ENCODE data around the gene LYPLA2. TPM values are rescaled to one million over a fixed set of nuclear protein-coding genes. Genes with fewer than 3 reads are reported as not detected.
A peak's percentile ranks its signal among the peaks of the same experiment; 100 is the strongest.
"Not testable (repeated sequence)": the region's sequence is repeated elsewhere in the genome, so short reads cannot be mapped to it uniquely, and the experiment has no call there.

The LYPLA2 gene
- total RNA-seq, 1 donor from 2014 or later, result 17.1 TPM

DNA sequence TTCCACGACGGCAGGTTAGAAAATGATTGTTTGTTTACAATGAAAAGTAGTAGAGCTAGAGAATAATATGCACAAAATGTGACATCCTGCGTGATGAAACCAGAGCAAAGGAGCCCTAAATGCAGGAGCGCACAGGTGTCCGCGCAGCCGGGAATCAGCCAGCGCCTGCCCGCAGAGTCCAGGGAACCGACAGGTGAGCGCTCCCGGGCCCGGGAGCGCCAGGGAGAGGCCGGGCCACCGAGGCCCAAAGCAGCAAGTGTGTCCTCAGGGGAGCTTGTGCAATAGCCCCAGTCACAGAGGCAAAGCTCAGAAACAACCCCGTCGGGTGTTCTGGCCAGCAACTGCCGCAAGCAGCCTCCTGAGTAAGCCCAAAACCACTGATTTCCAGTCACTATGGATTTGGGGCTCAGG is 10.4 kb downstream of the LYPLA2 start:
- DNase-seq, result no peak

DNA sequence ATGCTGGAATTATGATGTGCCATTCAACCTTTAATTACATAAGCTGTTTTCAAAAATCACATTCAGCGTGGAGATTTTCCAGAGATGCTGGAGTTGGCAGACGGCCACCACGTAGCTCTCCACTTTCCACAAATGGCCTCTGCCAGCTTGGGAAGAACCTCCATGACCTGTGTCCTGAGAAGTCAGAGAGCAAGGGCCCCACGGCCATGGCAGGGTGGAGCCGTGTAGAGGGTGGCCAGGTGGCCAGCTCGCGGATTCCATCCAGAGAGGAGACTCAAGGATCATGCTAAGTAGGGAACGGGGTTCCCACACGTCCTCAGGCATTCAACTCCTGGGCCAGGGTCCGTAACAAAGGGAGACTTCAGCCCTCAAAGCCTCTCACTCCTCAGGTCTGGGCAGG is 10.9 kb downstream of the LYPLA2 start:
- DNase-seq, result peak; percentile 21

DNA sequence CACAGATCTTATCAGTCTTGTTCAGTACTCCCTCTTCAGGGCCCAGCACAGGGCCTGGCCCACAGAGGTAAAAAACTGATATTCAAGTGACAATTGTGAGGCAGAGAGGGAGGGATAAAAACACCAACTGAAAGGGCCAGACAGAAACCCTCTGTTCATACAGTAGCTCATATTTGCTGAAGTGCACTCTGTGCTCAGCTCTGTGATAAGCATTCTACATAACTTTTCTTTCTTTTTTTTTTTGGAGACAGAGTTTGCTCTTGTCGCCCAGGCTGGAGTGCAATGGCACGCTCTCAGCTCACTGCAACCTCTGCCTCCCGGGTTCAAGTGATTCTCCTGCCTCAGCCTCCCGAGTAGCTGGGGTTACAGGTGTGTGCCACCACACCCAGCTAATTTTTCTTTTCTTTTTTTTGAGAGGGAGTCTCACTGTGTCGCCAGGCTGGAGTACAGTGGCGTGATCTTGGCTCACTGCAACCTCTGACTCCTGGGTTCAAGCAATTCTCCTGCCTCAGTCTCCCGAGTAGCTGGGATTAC is 11.9 kb downstream of the LYPLA2 start:
- not testable (repeated sequence) for DNase-seq

DNA sequence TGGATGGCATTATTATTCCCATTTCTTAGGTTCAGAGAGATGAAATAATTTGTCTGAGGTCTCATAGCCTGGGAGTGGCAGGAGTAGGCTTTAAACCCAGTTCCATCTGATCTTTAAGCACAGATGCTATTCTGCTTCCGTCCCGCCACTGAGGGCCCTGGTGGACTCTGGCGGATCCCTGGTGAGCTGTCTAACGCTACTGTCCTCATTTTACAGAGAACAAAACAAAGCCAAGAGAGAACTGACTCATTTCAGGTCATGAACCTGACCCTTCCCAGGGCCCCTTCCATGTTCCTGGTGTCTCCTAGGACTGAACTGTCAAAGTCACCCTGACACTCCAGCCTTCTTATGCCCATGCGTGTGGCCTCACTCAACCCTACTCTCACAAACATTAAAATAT is 12.7 kb downstream of the LYPLA2 start:
- DNase-seq, result no peak

DNA sequence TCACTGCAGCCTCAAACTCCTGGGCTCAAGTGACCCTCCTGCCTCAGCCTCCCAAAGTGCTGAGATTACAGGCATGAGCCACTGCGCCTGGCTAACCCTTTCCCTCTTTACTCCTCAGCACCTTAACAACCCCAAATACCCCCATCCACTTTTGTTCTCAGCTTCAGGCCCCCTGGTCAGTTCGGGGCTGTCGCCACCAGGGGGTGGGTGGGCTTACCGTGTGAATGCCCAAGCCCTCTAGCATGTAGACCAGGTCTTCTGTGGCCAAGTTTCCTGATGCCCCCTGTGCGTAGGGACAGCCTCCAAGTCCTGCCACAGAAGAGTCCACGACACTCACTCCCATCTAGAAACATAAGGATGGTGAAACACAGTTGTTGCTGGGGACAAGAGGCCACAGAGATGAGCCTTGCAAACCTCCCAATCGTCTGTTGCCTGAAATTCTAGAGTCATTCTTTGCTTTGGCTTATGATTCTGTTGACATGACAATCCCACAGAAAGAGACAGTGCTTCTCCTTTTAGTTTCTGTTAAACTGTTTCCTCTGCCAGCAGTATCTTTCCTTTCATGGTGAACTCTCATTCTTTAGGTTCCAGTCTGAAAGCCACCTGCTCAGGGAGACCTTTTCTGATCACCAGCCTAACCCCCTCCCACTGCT is 13.4 kb downstream of the LYPLA2 start:
- DNase-seq, result no peak

DNA sequence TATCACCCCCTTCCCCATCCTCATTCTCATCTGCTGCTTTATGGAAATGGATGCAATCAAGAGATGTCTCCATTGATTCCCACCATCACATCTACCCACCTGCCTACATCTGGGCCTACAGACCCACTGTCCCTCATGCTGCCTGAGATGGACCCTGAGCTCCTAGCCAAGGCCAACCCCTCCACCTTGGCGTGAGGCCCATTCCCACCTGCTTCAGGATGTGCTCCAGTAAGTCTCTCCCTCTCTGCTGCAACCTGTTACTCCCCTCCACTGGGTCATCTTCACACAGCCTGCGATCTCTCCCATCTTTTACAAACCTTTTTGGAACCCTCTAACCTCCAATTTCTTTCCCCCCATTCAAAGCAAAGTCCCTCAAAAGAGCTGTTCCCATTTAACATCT is 14.1 kb downstream of the LYPLA2 start:
- no peak for DNase-seq

DNA sequence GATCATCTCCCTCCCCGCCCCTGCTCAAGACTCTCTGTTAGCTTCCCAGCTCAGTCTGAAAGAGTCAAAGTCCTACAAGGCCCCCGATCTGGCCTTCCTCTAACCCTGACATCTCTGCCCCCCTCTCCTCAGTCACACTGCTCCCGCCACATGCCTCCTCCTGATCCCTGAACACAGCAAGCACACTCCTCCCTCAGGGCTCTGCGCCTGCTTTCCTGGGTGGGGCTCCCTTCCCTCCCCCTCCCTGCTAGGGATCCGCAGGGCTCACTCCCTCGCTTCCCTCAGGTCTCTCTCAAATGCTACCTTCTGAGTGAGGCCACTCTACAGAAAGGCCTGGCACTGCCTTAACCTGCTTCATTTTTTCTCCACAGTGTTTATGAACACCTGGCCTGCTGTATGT is 15.3 kb downstream of the LYPLA2 start:
- no peak for DNase-seq

DNA sequence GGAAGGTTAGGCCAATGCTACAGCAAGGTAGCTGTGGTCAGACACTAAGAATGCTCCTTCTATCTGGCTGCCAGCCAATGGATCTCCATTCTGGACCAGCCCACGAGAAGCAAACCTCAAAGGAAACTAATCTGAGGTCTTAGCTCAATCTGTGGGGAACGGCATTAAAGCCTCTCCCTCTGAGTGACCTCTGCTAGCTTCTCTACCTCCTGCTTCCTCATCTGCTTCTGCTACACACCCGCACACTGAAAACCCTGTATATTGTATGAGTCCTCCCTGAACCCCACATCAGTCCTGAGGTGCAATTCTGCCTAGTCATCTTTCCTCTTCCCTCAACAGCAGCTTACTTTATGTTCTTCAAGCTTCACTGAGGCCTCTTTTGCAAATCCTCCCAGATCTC is 16.5 kb downstream of the LYPLA2 start:
- no peak for DNase-seq

DNA sequence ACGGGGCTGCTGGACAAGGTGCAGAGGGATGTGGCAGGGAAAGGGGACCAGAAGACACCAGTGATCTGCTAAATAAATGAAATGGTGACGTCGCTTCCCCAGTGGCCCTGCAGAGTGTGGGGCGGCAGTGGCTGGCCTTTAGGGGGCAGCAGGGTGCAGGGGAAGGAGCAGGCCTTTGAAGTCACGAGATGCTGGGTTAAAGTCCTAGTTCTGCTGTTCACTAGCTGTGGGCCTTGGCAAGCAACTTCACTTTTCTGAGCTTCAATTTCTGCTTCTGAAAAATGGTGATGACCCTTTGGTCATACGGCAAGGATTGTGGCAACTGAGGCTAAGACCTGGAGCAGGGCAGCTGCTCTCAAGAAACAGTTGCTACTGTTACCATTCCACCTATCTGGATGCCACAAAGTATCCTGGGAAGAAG is 18.8 kb downstream of the LYPLA2 start:
- DNase-seq, result peak; percentile 43

DNA sequence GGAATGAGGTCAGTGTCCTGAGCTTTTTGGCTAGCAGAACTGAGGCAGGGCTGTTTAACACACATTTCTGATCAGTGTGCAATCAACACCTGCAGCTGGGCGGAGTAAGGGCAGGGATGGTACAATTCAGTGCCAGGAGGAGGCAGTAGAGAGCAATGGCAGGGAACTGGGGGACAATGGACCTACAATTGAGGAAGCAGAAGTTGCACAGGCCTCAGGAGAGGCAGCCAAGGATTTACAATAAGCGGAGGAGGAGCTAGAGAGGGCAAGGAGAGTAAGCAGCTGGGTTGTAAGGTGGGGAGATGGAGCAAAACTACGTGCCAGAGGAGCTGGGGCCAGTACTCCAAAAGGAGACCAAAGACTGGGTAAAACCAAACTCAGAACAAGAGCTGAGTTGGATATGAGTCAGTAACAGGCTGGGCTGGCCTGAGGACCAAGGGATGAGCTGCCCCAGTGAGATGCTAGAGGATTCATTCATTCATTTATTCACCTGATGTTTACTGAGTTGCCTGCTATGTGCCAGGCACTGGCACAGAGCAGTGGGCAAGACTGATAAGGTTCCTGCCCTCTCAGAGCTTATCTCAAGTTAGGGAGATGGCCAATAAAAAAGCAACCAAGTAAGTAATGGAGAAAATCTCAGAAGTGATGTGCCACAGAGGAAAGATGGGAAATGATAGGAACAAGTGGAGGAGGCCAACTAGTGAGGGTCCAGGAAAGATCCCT is 20.0 kb downstream of the LYPLA2 start:
- DNase-seq, result peak; percentile 29

DNA sequence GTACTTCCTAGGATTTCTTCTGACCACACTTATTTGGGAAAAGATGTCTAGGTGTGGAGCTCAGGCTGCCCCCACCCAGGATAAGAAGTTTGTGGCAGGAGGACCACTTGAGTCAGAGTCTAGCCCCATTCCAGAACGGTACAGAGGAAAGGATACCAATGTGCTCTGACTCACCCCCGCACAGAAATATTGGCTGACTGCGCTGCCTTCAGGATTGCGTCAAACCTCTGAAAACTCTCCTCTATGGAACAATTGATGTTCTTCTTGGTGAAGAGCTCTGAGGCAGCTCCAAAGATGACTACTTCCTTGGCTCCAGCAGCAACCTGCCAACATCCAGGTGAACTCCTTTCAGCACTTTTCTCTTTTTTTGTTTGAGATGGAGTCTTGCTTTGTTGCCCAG is 23.1 kb downstream of the LYPLA2 start:
- no peak for DNase-seq

DNA sequence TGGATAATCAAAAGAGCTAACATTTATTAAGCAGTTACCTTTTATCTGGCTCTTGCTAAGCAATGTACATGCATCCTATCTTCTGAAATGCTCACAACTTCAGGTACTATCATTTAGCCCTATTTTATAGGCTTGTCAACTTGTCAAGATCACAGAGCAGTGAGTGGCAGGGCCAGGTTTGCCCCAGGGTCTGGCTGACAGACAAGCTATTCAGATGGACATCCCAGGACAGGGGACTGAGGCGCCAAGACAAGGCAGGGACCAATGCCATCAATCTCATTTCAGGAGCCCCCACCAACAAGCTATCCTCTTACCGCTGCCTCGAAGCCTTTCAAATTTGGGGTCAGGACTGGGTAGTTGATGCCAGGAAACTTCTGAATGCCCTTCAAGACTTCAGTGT is 25.4 kb downstream of the LYPLA2 start:
- no peak for DNase-seq

DNA sequence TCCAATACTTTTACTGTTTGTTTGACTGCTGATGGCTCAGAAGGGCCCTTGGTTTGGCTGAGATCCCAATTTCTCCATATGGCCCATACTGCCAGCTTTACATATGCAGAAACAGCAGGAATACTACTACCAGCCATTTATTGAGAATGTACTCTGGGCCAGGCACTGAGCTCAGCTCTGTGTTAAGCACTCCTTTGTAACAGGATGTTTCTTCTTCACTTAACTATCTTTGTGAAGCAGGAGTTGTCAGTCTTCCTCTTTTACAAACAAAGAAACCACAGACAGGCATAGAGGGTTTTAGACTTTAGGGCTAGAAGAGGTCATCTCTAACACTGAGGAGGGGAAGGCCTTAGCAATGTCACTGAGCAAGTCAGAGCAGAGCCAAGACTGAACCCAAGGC is 26.0 kb downstream of the LYPLA2 start:
- no peak for DNase-seq

DNA sequence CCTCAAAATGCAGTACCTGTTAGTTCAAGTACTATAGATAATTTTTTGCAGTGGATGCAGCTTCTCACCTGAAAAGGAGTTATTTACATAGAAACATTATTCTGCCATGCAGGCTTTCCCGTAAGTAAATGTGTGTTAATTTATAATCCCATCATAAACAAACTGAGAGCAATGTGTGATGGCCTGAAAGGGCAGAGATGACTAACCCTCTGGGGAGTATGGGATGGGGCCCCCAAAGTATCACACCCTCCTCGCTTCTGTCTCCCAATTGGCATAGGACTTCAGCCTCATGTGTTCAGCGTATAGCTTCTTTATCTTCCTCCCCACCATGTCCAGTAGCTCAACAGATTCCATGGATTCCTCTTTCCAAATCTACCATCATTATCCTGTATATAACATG is 26.7 kb downstream of the LYPLA2 start:
- DNase-seq, result no peak

DNA sequence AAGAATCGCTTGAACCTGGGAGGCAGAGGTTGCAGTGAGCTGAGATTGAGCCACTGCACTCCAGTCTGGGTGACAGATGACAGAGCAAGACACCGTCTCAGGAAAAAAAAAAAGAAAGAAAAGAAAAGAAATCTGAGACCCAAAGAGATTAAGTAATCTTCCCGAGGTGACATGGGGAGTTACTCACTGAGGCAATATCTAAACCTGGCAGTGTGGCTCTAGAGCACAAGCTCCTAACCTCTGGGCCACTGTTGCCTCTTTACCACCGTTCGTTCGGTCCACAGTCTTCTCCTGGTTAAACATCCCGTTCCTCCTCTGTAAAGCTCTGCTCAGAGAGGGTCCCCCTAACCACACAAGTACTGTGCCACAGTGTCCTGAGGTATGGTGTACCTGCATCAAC is 32.8 kb downstream of the LYPLA2 start:
- DNase-seq, result no peak

DNA sequence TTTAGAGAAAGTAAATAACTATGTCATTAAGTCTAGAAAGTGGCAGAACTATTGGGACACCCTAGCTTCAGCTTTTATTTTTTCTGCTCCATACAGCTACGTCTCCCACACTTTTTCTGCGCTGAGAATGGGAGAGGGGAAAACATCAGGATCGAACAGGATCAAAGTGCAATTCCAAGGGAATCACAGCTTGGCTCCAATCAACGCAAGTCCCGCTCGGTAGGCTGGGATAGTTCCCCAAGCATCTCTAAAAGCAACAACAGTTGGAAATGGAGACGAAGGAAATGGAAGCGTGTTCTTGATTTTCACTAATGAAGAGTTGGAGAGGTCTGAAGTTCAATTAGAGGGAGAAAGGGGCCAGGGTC is 33.7 kb downstream of the LYPLA2 start:
- no peak for DNase-seq

DNA sequence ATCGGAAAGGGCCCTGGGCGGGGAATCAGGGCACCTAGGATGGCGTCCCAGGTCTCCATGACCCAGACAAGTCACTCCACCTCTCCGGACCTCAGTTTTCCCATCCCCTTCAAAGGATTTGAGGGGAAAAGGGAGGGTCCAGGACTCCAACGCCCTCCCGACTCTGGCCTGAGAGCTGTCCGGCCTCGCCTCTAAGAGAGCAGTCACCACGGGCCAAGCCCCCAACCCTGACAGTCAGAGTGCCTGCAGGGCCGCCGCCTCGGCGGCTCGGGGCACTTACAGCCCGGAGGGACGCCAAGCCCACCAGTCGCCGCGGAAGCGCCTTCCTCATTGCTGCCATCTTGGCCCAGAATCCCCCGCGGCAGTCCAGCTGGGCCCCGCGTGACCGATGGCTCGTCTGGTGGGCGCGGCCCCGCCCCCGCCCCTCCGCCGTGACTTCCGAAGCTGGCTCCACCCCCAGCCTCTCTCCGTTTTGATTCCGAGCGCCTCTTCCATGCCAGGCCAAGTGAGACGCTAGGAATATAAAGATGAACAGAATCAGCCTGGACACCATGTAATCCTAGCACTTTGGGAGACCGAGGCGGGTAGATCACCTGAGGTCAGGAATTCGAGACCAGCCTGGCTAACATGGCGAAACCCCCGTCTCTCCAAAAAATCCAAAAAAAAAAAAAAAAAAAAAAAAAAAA is 34.3 kb downstream of the LYPLA2 start, which contains the start of gene HMGCL:
HMGCL (minus strand) TSS at position 354 of the 686 bp plus-strand sequence; CDS start at position 340, 14 bp downstream.
- peak; percentile 97 for DNase-seq

DNA sequence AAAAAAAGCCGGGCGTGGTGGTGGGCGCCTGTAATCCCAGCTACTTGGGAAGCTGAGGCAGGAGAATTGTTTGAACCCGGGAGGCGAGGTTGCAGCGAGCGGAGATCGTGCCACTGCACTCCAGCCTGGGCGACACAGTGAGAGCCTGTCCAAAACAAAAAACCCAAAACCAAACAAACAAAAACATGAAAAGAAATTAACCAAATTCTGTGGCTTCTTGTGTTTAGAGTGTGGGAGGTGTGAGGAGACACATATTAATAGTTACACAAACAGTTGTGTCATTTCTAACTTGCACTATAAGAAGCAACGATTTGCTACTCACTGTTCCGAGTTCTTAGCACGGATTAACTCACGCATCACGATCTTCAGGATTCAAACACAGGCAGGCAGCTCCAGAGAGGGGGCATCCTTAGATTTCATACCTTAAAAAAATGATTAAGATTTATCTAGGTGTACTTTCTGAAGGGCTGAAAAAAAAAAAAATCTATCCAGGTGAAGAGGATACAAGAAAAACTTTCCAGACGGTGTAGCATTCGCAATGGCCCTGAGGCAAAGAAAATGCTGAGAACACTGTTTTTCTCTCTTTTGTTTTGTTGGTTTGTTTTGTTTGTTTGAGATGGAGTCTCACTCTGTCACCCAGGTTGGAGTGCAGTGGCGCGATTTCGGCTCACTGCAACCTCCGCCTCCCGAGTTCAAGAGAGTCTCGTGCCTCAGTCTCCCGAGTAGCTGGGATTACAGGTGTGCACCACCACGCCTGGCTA is 35.0 kb downstream of the LYPLA2 start:
- DNase-seq, result no peak

DNA sequence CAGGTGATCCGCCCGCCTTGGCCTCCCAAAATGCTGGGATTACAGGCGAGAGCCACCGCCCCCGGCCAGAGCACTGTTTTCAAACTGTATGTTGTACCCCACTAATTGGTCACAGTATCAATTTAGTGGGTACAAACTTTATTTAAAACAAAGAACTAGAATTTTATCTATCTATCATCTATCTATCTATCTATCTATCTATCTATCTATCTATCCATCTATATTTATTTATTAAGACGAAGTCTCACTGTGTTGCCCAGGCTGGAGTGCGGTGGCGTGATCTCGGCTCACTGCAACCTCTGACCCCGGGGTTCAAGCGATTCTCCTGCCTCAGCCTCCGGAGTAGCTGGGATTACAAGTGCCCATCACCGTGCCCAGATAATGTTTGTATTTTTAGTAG is 35.6 kb downstream of the LYPLA2 start:
- not testable (repeated sequence) for DNase-seq

DNA sequence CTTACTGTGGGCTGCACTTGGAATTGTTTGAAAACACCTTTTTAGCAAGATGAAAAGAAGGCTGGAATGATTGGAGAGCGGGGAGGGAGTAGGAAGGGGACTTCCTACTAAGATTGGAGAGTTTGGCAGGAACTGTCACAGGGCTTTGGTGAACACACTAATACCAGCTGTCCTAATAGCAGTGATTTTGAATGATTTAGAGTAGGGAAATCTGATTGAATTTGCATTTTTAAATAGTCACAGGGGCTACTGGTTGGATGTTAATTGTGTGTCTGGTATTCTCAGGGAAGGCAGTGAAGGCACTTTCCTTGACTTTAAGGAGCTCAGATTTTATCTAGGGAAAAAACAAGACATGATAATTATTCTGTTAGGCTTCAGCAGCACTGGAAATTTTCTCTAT is 36.8 kb downstream of the LYPLA2 start:
- no peak for DNase-seq

DNA sequence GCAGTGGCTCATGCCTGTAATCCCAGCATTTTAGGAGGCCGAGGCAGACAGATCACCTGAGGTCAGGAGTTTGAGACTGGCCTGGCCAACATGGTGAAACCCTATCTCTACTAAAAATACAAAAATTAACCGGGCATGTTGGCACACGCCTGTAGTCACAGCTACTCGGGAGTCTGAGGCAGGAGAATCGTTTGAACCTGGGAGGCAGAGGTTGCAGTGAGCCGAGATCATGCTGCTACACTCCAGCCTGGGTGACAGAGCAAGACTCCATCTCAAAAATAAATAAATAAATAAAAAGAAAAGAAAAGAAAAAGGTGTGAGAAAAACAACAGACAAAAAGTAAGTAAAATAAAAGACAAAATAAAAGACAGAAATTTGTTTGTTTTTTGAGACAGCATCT is 43.2 kb downstream of the LYPLA2 start:
- DNase-seq, result not testable (repeated sequence)

DNA sequence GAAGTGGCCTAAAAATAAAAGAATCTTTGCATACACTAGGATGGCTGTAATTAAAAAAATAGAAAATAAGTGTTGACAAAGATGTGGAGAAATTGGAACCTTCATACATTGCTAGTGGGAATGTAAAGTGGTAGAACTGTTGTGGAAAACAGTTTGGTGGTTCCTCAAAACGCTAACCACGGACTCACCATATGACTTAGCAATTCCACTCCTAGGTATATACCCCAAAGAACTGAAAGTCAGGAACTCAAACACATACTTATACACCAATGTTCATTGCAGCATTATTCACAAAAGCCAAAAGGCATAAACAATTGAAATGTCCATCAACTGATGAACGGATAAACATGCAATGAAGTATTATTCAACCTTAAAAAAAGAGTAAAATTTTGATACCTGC is 45.1 kb downstream of the LYPLA2 start:
- DNase-seq, result no peak

Measured in tongue (tissue), 2 donors.